ENCODE measurements around the gene CRELD1.

The CRELD1 gene

DNA sequence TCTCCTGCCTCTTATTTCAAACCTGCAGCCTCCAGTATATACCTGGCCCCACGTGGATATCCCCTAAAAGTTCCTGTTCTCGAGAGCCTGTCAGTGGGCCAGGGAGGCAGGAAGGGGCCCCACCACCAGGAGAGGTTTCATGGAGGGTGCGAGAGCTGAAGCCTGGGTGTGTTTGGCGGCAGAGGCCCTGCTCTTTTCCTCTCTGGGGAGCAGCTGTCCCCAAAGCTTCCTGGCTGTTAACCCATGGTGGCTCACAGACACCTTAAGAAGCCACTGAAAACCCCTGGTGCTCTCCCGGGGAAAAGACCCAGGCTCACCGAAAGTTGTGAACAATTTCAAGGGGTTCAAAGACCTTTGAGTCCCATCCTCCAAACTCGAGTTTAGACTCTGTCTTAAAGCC lies 17.5 kb downstream of the CRELD1 start:
- peak overlapping the region; percentile 78 for H3K4me3 ChIP-seq (ENCODE audit: low read length)
- H3K27ac ChIP-seq (ENCODE audit: low read length), result no peak overlapping the region
- H3K4me1 ChIP-seq (ENCODE audit: control insufficient read depth, low read depth, low read length), result peaks cover 16% of the 10 kb centered on the region
- peaks cover 11% of the 10 kb centered on the region for H3K27me3 ChIP-seq (ENCODE audit: control insufficient read depth, insufficient read depth, low read length)
- H3K9ac ChIP-seq (ENCODE audit: low read length), result peak overlapping the region; percentile 33
- H3K36me3 ChIP-seq (ENCODE audit: control insufficient read depth, low read depth, low read length), result peaks cover 3% of the 10 kb centered on the region
- no peaks in the 10 kb centered on the region for H3K9me3 ChIP-seq (ENCODE audit: control insufficient read depth, low read depth, low read length)

DNA sequence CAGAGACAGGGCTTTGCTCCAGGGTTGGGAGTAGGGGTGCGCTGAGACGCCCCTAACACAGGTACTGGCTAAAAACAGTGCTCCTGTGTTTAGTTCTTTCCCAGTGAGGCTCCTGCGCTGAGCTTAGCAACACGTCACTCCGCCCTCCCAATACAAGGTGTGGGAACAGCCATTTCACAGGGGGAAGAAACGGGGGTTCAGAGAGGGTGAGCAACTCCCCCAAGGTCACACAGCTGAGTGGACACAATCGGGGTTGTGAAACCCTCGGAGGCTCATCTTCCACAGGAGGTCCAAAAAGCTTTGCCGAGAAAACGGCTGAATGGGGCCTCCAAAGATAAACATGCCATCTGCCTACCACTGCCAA lies 17.9 kb downstream of the CRELD1 start:
- peak overlapping the region; percentile 78 for H3K4me3 ChIP-seq (ENCODE audit: low read length)
- no peak overlapping the region for H3K27ac ChIP-seq (ENCODE audit: low read length)
- peak overlapping the region; percentile 33 for H3K9ac ChIP-seq (ENCODE audit: low read length)
- H3K27me3 ChIP-seq (ENCODE audit: control insufficient read depth, insufficient read depth, low read length), result peaks cover 12% of the 10 kb centered on the region
- H3K9me3 ChIP-seq (ENCODE audit: control insufficient read depth, low read depth, low read length), result no peaks in the 10 kb centered on the region
- H3K4me1 ChIP-seq (ENCODE audit: control insufficient read depth, low read depth, low read length), result peaks cover 16% of the 10 kb centered on the region
- H3K36me3 ChIP-seq (ENCODE audit: control insufficient read depth, low read depth, low read length), result peaks cover 3% of the 10 kb centered on the region

DNA sequence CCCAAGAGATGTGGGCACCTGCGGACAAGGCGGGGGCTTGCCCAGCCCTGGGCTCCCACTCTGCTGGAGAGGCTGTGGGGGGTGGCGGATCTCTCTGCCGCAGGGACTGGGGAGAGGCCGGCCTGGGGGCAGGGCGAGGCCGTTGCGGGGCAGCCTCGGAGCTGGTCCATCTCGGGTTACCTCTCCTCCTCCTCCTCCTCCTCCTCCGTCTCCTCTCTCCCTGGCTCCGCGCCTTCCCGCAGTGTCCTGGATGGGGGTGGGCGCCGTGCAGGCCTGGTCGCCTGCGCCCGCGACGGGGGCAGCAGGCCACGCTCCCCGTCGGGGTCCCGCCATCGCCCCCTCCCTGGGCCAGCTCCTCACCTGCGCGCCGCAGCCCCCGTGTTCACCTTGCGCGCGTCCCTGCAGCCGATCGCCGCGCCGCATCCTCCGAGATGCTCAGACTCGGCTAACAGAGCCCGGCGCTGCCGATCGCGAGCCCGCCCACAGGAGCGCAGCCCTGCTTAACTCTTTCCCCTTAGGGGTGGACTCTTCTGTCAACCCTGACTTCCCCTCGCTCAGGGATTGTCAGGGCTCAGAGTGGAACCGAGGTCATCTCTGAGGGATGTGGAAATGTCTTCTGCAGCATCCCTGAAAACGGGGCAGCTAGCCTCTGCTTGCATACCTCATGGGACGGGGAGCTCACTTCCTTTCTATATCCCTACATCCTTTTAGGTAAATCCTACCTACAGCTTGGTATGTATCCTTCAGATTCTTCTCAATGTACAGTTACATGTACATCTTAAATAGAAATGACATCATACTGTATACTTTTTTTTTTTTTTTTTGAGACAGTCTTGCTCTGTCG lies 18.6 kb downstream of the CRELD1 start, which contains the start of gene PRRT3:
TSS of gene PRRT3 (minus strand) at position 447 of the 844 bp plus-strand sequence. CDS start 2,293 bp downstream, outside the sequence.
- H3K27me3 ChIP-seq (ENCODE audit: control insufficient read depth, insufficient read depth, low read length), result peaks cover 12% of the 10 kb centered on the region
- no peaks in the 10 kb centered on the region for H3K9me3 ChIP-seq (ENCODE audit: control insufficient read depth, low read depth, low read length)
- H3K27ac ChIP-seq (ENCODE audit: low read length), result no peak within 1 kb of the TSS
- H3K4me1 ChIP-seq (ENCODE audit: control insufficient read depth, low read depth, low read length), result peaks cover 16% of the 10 kb centered on the region
- peaks cover 3% of the 10 kb centered on the region for H3K36me3 ChIP-seq (ENCODE audit: control insufficient read depth, low read depth, low read length)
- H3K4me3 ChIP-seq (ENCODE audit: low read length), result peak within 1 kb of the TSS; percentile 78
- peak within 1 kb of the TSS; percentile 33 for H3K9ac ChIP-seq (ENCODE audit: low read length)

DNA sequence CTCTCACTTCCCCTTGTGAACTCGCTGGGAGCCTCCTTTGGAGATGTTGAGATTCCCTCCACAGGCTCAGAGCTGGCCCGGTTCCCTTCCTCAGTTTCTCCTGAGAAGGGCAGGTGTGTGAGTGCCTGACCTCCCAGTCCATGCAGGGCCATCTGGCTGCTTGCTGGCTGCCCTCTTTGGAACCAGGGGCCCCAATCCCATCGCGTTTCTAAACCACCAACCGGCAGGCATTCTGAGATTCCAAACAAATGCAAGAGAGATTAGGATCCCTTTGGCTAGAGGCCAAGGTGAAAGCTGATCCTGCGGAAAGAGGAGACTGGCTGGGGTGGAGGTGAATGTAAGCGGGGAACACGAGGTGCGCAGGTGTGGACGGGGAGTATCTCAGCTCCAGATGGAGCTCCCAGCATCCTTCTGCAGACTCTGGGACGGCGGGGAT lies 21.5 kb downstream of the CRELD1 start:
- no peak overlapping the region for H3K27ac ChIP-seq (ENCODE audit: low read length)
- peaks cover 16% of the 10 kb centered on the region for H3K4me1 ChIP-seq (ENCODE audit: control insufficient read depth, low read depth, low read length)
- H3K36me3 ChIP-seq (ENCODE audit: control insufficient read depth, low read depth, low read length), result no peaks in the 10 kb centered on the region
- H3K4me3 ChIP-seq (ENCODE audit: low read length), result no peak overlapping the region
- no peak overlapping the region for H3K9ac ChIP-seq (ENCODE audit: low read length)
- no peaks in the 10 kb centered on the region for H3K9me3 ChIP-seq (ENCODE audit: control insufficient read depth, low read depth, low read length)
- H3K27me3 ChIP-seq (ENCODE audit: control insufficient read depth, insufficient read depth, low read length), result peaks cover 12% of the 10 kb centered on the region

DNA sequence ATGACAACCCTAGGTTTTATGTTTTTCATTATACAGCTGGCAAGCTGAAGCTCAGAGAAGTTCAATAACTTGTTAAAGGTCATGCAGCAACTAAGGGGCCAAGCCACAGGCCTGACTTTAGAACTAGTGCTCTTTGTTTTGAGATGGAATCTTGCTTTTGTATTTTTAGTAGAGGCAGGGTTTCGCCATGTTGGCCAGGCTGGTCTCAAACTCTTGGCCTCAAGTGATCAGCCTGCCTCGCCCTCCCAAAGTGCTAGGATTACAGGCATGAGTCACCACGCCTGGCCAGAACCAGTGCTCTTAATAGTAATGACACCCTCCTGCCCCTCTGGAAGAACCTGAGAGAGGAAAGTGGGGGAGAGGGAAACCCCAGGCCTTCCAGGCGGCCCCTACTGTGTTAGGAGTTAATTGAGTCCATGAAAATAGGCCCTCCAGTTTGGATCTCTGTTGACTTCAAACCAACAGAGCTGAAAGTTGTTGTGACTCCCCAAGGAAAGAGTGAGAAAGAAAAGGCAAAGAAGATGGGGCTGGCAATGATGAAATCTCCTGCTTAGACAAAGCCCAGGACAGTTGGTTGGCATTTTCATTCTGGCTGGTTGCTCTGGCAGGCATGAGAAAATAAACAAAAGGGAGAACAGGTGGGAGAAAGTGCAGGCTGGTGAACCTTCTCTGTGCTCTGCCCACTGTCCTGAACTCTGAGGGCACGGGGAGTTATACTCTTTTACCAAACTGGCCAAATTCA lies 22.1 kb downstream of the CRELD1 start:
- Histone ChIP-seq H3K9me3 (ENCODE audit: control insufficient read depth, low read depth, low read length) (no peaks in the 10 kb centered on the region), H3K4me3 (ENCODE audit: low read length) (no peak overlapping the region), H3K36me3 (ENCODE audit: control insufficient read depth, low read depth, low read length) (no peaks in the 10 kb centered on the region), H3K9ac (ENCODE audit: low read length) (no peak overlapping the region), H3K27me3 (ENCODE audit: control insufficient read depth, insufficient read depth, low read length) (peaks cover 12% of the 10 kb centered on the region), H3K27ac (ENCODE audit: low read length) (no peak overlapping the region), H3K4me1 (ENCODE audit: control insufficient read depth, low read depth, low read length) (peaks cover 16% of the 10 kb centered on the region)

DNA sequence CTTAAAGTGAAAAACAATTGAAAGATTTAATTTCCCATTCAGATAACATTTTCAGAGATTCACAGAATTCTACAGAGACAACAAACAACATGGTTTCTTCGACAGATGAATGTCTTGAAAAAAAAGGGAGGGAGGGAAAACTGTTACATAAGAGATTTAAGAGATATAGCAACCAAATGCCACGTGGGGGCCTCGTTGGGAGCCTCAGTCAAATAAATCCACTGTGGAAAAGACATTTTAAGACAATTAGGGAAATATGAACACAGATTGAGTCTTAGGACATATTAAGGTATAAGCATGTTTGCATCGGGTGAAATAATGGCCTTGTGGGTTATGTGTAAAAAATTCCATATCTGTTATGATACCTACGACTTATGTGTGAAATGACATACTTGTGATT lies 23.6 kb downstream of the CRELD1 start:
- Histone ChIP-seq H3K4me3 (ENCODE audit: low read length) (no peak overlapping the region), H3K36me3 (ENCODE audit: control insufficient read depth, low read depth, low read length) (no peaks in the 10 kb centered on the region), H3K9me3 (ENCODE audit: control insufficient read depth, low read depth, low read length) (no peaks in the 10 kb centered on the region), H3K27me3 (ENCODE audit: control insufficient read depth, insufficient read depth, low read length) (peaks cover 12% of the 10 kb centered on the region), H3K4me1 (ENCODE audit: control insufficient read depth, low read depth, low read length) (peaks cover 16% of the 10 kb centered on the region), H3K9ac (ENCODE audit: low read length) (no peak overlapping the region), H3K27ac (ENCODE audit: low read length) (no peak overlapping the region)

DNA sequence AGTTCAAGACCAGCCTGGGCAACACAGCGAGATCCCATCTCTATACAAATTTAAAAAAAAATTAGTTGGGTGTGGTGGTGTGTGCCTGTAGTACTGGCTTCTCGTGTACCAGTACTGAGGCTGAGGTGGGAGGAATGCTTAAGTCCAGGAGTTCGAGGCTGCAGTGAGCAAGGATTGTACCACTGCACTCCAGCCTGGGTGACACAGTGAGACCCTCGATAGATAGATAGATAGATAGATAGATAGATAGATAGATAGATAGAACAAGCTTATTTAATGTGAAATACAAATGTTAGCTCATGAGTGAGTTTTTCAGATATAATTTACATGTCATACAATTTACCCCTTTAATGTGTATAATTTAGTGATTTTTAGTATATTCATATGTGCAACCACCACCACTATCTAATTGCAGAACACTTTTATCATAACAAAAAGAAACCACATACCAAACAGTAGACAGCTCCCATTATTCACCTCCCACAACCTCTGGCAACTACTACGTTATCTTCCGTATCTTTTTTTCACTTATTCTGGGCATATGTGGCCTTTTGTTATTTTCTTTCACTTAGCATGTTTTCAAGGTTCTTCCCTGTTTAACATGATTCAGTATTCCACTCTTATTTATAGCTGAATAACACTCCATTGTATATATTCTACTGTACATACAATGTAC lies 31.7 kb downstream of the CRELD1 start:
- peaks cover 18% of the 10 kb centered on the region for H3K36me3 ChIP-seq (ENCODE audit: control insufficient read depth, low read depth, low read length)
- no peaks in the 10 kb centered on the region for H3K27me3 ChIP-seq (ENCODE audit: control insufficient read depth, insufficient read depth, low read length)
- no peak overlapping the region for H3K9ac ChIP-seq (ENCODE audit: low read length)
- H3K9me3 ChIP-seq (ENCODE audit: control insufficient read depth, low read depth, low read length), result no peaks in the 10 kb centered on the region
- no peak overlapping the region for H3K27ac ChIP-seq (ENCODE audit: low read length)
- H3K4me3 ChIP-seq (ENCODE audit: low read length), result no peak overlapping the region
- no peaks in the 10 kb centered on the region for H3K4me1 ChIP-seq (ENCODE audit: control insufficient read depth, low read depth, low read length)

DNA sequence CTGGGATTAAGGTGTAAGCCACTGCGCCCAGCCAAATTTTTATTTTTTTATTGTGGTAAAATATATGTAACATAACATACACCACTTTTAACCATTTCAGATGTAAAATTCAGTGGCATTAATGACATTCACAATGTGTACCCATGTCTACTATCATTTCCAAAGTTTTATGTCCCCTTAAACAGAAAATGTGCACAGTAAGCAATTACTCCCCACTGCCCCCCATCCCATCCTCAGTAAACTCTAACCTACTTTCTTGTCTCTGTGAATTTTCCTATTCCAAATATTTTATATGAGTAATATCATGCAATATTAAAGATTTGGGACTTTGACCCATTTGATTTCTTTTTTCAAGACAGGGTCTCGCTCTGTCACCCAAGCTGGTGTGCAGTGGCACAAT lies 33.2 kb downstream of the CRELD1 start:
- Histone ChIP-seq H3K36me3 (ENCODE audit: control insufficient read depth, low read depth, low read length) (peaks cover 31% of the 10 kb centered on the region), H3K4me3 (ENCODE audit: low read length) (no peak overlapping the region), H3K27me3 (ENCODE audit: control insufficient read depth, insufficient read depth, low read length) (no peaks in the 10 kb centered on the region), H3K9me3 (ENCODE audit: control insufficient read depth, low read depth, low read length) (no peaks in the 10 kb centered on the region), H3K4me1 (ENCODE audit: control insufficient read depth, low read depth, low read length) (no peaks in the 10 kb centered on the region), H3K9ac (ENCODE audit: low read length) (no peak overlapping the region), H3K27ac (ENCODE audit: low read length) (no peak overlapping the region)

DNA sequence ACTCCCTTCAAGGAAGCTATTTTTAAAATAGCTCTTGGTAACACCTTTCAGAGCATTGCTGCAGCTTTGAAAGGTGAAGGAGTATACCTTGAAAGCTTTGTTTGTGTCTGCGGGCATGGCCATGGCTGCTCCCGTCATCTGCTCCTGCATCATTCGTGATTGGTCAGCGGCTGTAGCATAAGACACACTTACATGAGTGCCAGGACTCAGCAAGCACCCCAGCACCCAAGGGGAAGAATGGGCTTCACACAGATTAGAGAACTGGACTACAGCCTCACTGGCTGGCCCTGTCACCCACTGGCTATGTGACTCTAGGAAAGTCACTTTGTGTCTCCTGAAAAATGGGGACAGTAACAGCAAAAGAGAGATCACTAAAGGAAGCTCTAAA lies 36.0 kb downstream of the CRELD1 start:
- no peak overlapping the region for H3K27ac ChIP-seq (ENCODE audit: low read length)
- no peaks in the 10 kb centered on the region for H3K4me1 ChIP-seq (ENCODE audit: control insufficient read depth, low read depth, low read length)
- no peaks in the 10 kb centered on the region for H3K9me3 ChIP-seq (ENCODE audit: control insufficient read depth, low read depth, low read length)
- peaks cover 45% of the 10 kb centered on the region for H3K36me3 ChIP-seq (ENCODE audit: control insufficient read depth, low read depth, low read length)
- no peak overlapping the region for H3K9ac ChIP-seq (ENCODE audit: low read length)
- H3K27me3 ChIP-seq (ENCODE audit: control insufficient read depth, insufficient read depth, low read length), result no peaks in the 10 kb centered on the region
- no peak overlapping the region for H3K4me3 ChIP-seq (ENCODE audit: low read length)

DNA sequence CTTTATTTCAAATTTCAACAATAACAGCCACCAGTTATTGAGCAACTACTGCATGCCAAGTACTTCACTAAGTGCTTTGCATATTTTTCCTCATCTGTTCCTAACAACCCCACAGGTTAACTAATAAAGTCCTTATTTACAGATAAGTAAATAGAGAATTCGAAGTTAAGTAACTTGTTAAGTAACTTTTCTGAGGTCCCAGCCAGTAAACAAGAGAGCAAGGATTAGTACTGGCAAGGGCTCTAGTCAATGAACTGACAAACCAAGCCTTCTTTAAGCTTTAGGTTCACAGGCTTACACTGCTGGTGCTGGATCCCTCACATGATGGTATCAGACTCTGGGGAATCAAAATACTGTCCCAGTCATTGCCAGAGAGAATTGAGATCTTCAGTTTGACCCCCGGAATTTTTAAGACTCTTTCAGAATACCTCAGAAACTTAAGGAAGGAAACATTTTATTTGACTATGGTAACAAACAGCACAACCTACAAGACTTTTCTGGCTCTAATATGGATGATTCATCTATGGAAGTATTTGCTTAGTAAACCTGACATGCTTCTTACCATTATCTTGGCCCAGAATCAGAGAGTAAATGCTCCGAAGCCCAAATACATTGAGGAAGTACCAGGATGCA lies 36.5 kb downstream of the CRELD1 start:
- no peak overlapping the region for H3K9ac ChIP-seq (ENCODE audit: low read length)
- no peaks in the 10 kb centered on the region for H3K4me1 ChIP-seq (ENCODE audit: control insufficient read depth, low read depth, low read length)
- no peak overlapping the region for H3K27ac ChIP-seq (ENCODE audit: low read length)
- H3K27me3 ChIP-seq (ENCODE audit: control insufficient read depth, insufficient read depth, low read length), result no peaks in the 10 kb centered on the region
- peaks cover 45% of the 10 kb centered on the region for H3K36me3 ChIP-seq (ENCODE audit: control insufficient read depth, low read depth, low read length)
- no peak overlapping the region for H3K4me3 ChIP-seq (ENCODE audit: low read length)
- H3K9me3 ChIP-seq (ENCODE audit: control insufficient read depth, low read depth, low read length), result no peaks in the 10 kb centered on the region

Data from iPS-18a (cell line).